ENCODE measurements around the gene FADS6.

The FADS6 gene, protein sequence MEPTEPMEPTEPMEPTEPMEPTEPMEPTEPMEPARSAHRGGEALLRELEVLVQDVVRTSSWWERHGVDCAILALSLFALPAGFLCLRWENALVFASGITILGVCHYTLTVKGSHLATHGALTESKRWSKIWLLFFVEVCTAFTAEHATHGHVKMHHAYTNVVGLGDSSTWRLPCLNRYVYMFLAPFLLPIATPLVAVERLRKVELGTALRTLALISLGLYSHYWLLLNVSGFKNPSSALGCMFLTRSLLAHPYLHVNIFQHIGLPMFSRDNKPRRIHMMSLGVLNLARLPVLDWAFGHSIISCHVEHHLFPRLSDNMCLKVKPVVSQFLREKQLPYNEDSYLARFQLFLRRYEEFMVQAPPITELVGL

GRCh38 chr17:74892974-74893911 lies at the start of gene FADS6:
Gene FADS6 (minus strand): TSS chr17:74893633. CDS start chr17:74893595, 38 bp downstream.
- Histone ChIP-seq H3K4me3 (no peak within 1 kb of the TSS), H3K9me3 (replicated peaks in 1 of 11) (no peaks in the 10 kb centered on the region), H3K36me3 (no peaks in the 10 kb centered on the region), H3K4me2 (no peak within 1 kb of the TSS), H3K4me1 (no peaks in the 10 kb centered on the region), H3K27me3 (peaks cover 14 to 33% (median 23%) of the 10 kb centered on the region in 11 experiments), H3K9ac (no peak within 1 kb of the TSS), H3K27ac (no peak within 1 kb of the TSS), H4K20me1 (peaks cover 0 to 7% (median 0%) of the 10 kb centered on the region in 11 experiments; a peak in 1 of 22 replicates)
- TF ChIP-seq Cebpa-rat (IDR thresholded peaks at IDR 0.05), result no peak

GRCh38 chr17:74941128-74941725 lies 47.8 kb upstream of the FADS6 start:
- no peak for TF ChIP-seq Cebpa-rat (IDR thresholded peaks at IDR 0.05)
- Histone ChIP-seq H4K20me1 (peaks cover 0 to 5% (median 0%) of the 10 kb centered on the region in 11 experiments; a peak in 3 of 22 replicates), H3K4me2 (no peak overlapping the region), H3K36me3 (no peaks in the 10 kb centered on the region), H3K4me1 (peaks cover 0 to 24% (median 8%) of the 10 kb centered on the region in 10 experiments; a peak in 12 of 20 replicates), H3K9ac (no peak overlapping the region), H3K4me3 (no peak overlapping the region), H3K27me3 (peaks cover 25 to 31% (median 26%) of the 10 kb centered on the region in 11 experiments), H3K27ac (no peak overlapping the region), H3K9me3 (replicated peaks in 1 of 11) (no peaks in the 10 kb centered on the region)

DNA sequence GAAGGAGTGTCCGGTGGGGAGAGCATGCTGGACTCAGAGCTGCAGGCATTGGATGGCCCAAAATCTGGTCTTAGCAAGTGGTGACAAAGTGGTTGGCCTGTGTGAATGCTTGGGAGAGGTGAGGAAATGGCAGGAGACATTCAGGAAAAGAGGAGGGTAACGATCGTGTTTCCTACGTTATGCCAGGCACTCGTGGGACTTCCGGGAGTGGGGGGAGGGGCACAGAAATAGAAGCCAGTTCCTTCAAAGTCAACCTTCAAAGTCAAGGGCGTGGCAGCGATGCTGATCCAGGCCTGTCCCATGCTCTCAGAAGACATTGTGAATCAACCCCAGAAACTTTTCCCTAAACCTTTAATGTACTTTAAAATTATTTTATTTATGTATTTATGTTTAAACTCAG lies 46.1 kb upstream of the FADS6 start:
- no peak overlapping the region for H3K27ac ChIP-seq
- no peaks in the 10 kb centered on the region for H3K9me3 ChIP-seq (replicated peaks in 1 of 11)
- TF ChIP-seq Cebpa-rat (IDR thresholded peaks at IDR 0.05), result no peak
- no peaks in the 10 kb centered on the region for H3K36me3 ChIP-seq
- H3K4me1 ChIP-seq, result peaks cover 0 to 24% (median 8%) of the 10 kb centered on the region in 10 experiments; a peak in 12 of 20 replicates
- peaks cover 0 to 12% (median 0%) of the 10 kb centered on the region in 11 experiments; a peak in 3 of 22 replicates for H4K20me1 ChIP-seq
- no peak overlapping the region for H3K4me3 ChIP-seq
- no peak overlapping the region for H3K9ac ChIP-seq
- H3K27me3 ChIP-seq, result peaks cover 42 to 48% (median 43%) of the 10 kb centered on the region in 11 experiments
- H3K4me2 ChIP-seq, result peak overlapping the region in 8 of 11 experiments; percentile 10 to 48 (median 37); a peak in 11 of 22 replicates

DNA sequence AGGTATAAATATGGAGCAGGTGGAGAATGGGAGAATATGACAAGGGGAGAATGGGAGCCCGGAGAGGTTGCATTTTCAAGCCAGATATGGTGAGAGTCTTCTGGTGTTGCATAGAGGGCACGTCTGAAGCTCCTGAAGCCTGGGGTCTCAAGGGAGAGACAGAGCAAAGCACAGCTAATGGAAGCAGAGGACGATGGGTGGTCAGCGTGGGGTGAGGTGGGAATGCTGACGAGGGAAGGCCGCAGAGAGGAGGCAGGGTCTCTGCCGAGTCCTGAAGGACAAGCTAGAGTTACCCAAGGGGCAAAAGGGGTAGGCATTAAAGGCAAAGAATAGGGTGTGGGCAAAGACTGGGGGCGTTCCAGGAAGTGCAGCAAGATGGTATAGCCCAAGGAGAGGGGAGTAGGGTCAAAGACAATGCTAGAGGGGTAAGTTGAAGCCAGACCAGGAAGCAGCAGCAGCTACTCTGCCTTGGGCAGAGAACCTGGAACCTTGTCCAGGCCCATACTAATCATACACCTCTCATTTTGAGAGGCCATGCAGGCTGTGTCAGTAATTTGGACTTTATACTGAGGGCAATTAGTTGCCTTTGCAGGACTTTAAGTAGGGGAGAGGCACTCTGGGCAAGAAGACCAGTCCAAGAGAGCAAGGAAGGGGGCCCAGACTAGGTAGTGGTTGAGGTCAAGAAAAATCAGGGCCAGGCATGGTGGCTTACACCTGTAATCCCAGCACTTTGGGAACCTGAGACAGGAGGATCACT lies 44.9 kb upstream of the FADS6 start:
- H3K4me2 ChIP-seq, result no peak overlapping the region; a peak in 1 of 22 replicates
- no peaks in the 10 kb centered on the region for H3K36me3 ChIP-seq
- H3K27me3 ChIP-seq, result peaks cover 49 to 59% (median 55%) of the 10 kb centered on the region in 11 experiments
- no peak for TF ChIP-seq Cebpa-rat (IDR thresholded peaks at IDR 0.05)
- H3K4me3 ChIP-seq, result no peak overlapping the region
- H3K9ac ChIP-seq, result no peak overlapping the region
- peaks cover 0 to 24% (median 8%) of the 10 kb centered on the region in 10 experiments; a peak in 12 of 20 replicates for H3K4me1 ChIP-seq
- H3K9me3 ChIP-seq (replicated peaks in 1 of 11), result no peaks in the 10 kb centered on the region
- H3K27ac ChIP-seq, result no peak overlapping the region
- H4K20me1 ChIP-seq, result peaks cover 0 to 12% (median 0%) of the 10 kb centered on the region in 11 experiments; a peak in 4 of 22 replicates

DNA sequence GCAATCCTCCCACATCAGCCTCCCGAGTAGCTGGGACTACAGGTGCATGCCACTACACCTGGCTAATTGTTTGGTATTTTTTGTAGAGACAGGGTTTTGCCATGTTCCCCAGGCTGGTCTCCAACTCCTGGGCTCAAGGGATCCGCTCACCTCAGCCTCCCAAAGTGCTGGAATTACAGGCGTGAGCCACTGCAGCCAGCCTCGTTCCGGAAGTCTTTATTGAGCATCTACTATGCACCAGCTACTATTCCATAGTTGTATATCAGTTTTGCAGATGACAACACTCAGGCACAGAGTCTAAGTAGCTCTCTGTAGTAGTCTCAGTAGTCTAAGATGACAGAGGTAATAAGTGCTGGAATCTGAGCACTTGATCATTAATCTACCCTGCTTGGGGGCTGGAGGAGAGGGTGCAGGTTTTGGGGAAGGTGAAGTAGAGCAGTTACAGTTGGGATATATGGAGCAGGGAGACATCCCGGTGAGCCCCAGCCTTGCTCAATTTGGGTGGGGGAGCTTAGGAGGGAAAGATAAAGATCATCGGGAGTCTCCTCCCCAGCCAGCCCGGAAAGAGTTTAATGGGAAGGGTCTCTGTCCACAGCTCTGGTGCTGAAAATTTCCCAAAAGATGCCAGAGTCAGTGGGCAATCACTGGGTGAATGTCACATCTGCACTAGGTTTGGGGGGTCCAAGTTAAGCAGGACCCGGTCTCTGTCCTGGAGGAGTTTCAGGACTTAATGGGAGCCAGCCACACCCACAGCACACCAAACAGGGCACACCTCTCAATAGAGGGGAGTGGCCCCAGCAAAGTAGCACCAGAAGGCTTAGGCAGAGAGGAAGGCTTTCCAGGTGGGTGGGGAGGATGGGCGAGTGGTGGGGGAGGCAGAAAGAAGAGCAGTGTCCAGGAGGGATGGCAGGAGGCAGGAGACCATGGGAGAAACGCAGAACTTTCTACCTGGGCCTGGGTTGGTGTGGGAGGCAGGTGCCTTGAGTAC lies 43.9 kb upstream of the FADS6 start:
- Histone ChIP-seq H3K9me3 (replicated peaks in 1 of 11) (no peaks in the 10 kb centered on the region), H3K27ac (no peak overlapping the region), H3K27me3 (peaks cover 49 to 69% (median 64%) of the 10 kb centered on the region in 11 experiments), H3K4me3 (no peak overlapping the region), H4K20me1 (peaks cover 0 to 12% (median 0%) of the 10 kb centered on the region in 11 experiments; a peak in 4 of 22 replicates), H3K36me3 (no peaks in the 10 kb centered on the region), H3K4me1 (peaks cover 0 to 14% (median 7%) of the 10 kb centered on the region in 10 experiments; a peak in 12 of 20 replicates), H3K9ac (no peak overlapping the region), H3K4me2 (no peak overlapping the region)
- TF ChIP-seq Cebpa-rat (IDR thresholded peaks at IDR 0.05), result no peak

GRCh38 chr17:74936470-74936799 lies 43.0 kb upstream of the FADS6 start:
- peaks cover 0 to 12% (median 0%) of the 10 kb centered on the region in 11 experiments; a peak in 4 of 22 replicates for H4K20me1 ChIP-seq
- H3K9me3 ChIP-seq (replicated peaks in 1 of 11), result no peaks in the 10 kb centered on the region
- H3K27ac ChIP-seq, result no peak overlapping the region
- no peak for TF ChIP-seq Cebpa-rat (IDR thresholded peaks at IDR 0.05)
- no peak overlapping the region for H3K4me3 ChIP-seq
- peaks cover 0 to 8% (median 6%) of the 10 kb centered on the region in 10 experiments; a peak in 8 of 20 replicates for H3K4me1 ChIP-seq
- no peak overlapping the region for H3K4me2 ChIP-seq
- H3K9ac ChIP-seq, result no peak overlapping the region
- peaks cover 49 to 73% (median 65%) of the 10 kb centered on the region in 11 experiments for H3K27me3 ChIP-seq
- H3K36me3 ChIP-seq, result no peaks in the 10 kb centered on the region
